AG04449 (cell line): ENCODE measurements around the gene RNU7-1.

ENCODE experiments used
- CTCF ChIA-PET: fragments of 350-600 bp; formaldehyde crosslinking; extraction: SDS; loops from one replicate; lab custom pipeline; 2021; ENCODE audit warnings: antibody characterized with exemption; lab: Yijun Ruan, JAX
- POLR2A ChIA-PET: fragments of 400-600, 350-600 bp; formaldehyde crosslinking; extraction: SDS; loops from one replicate; lab custom pipeline; 2020; ENCODE audit warnings: antibody characterized with exemption, inconsistent platforms; lab: Yijun Ruan, JAX
- DNase-seq: peaks from one replicate; pipeline ENCODE4 v3.0.0-alpha.2; 2010; ENCODE audit warnings: low read depth, low spot score
- H3K4me3 ChIP-seq: 2 replicates; pipeline ENCODE4 v1.5.1; 2011; ENCODE audit warnings: low read depth, mild to moderate bottlenecking, control low read depth, low read length
- TF ChIP-seq, protein P1 (sequence below): IDR thresholded peaks from one replicate; pipeline ENCODE4 v1.5.1; 2011; ENCODE audit warnings: mild to moderate bottlenecking, moderate library complexity, low read length, control low read depth, inconsistent platforms; ENCODE audit not compliant: insufficient read depth; ENCODE audit errors: missing control alignments

RNU7-1 gene

DNA sequence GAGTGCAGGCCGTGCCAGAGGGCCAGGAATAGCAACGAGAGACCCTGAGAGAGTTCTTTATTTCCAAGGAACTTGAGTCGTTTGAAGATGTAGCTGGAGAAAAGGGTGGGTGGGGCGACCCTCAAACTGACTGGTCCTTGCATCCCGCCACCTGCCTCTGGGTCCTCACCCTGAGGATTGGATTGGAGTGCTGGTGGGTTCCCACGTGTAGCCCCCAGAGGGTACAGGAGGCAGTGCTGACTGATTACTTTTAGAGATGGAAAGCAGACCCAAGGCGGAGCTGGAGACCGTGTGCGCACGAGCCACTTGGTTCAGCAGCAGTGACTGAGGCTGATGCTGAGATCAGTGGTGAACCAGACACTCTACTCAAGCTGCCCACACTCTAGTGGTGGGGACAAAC is 34.0 kb downstream of the RNU7-1 start:
- ChIA-PET CTCF (interaction anchor here (1.0 kb wide), 1 partner anchor 12 kb away, joined by 6 read pairs; no protein-coding TSS in a partner anchor), POLR2A (interaction anchor here (0.6 kb wide), 1 partner anchor 31 kb away, joined by 3 read pairs; no protein-coding TSS in a partner anchor)
- DNase-seq: no peak
- TF ChIP-seq, protein P1, sequence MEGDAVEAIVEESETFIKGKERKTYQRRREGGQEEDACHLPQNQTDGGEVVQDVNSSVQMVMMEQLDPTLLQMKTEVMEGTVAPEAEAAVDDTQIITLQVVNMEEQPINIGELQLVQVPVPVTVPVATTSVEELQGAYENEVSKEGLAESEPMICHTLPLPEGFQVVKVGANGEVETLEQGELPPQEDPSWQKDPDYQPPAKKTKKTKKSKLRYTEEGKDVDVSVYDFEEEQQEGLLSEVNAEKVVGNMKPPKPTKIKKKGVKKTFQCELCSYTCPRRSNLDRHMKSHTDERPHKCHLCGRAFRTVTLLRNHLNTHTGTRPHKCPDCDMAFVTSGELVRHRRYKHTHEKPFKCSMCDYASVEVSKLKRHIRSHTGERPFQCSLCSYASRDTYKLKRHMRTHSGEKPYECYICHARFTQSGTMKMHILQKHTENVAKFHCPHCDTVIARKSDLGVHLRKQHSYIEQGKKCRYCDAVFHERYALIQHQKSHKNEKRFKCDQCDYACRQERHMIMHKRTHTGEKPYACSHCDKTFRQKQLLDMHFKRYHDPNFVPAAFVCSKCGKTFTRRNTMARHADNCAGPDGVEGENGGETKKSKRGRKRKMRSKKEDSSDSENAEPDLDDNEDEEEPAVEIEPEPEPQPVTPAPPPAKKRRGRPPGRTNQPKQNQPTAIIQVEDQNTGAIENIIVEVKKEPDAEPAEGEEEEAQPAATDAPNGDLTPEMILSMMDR: no peak
- no peak overlapping the region for H3K4me3 ChIP-seq

DNA sequence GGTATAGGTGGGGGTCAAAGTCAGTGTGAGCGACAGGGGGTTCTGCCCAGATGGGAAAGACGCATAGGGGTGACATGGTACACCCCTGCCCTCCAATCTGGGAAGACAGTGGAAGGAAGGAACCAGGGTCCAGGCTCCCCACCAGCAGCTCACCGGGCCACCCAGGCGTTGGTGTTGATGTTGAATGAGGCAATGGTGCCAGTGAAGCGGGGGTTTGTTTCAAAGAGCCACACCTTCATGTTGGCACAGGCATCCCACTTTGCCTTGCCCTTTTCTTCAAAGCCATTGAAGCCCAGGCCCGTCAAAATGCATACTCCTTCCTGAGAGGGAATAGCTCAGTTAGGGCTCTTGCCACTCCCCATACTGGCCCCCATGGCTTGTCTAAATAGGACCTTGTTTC is 34.6 kb downstream of the RNU7-1 start:
- no peak for DNase-seq
- POLR2A ChIA-PET: no interaction called here
- TF ChIP-seq, protein P1: no peak
- CTCF ChIA-PET: interaction anchor here (1.0 kb wide), 1 partner anchor 13 kb away, joined by 6 read pairs; no protein-coding TSS in a partner anchor
- no peak overlapping the region for H3K4me3 ChIP-seq

DNA sequence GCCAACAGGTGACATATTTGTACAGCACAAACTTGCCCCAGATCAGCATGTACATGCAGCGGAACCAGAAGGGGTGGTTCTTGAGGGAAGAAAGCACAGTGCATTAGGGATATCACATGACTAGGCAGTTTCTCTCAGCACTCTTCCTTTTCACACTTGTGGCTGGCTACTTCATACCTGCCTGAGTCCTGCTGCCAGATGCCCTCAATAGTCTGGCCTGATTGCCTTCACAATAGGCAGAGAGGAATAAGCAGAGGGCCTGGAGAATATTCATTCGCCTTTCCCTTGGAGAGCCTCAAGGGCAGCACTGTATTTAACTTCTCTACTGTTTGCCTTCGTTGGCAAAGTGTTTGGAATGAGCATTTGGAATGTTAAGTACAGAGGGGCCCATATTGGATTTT is 35.0 kb downstream of the RNU7-1 start:
- ChIA-PET POLR2A (no interaction called here), CTCF (interaction anchor here (1.0 kb wide), 2 partner anchors 40 to 133 kb away, joined by 3 read pairs; partner anchors contain the start of gene LPCAT3)
- TF ChIP-seq, protein P1: no peak
- no peak for DNase-seq
- H3K4me3 ChIP-seq: no peak overlapping the region

DNA sequence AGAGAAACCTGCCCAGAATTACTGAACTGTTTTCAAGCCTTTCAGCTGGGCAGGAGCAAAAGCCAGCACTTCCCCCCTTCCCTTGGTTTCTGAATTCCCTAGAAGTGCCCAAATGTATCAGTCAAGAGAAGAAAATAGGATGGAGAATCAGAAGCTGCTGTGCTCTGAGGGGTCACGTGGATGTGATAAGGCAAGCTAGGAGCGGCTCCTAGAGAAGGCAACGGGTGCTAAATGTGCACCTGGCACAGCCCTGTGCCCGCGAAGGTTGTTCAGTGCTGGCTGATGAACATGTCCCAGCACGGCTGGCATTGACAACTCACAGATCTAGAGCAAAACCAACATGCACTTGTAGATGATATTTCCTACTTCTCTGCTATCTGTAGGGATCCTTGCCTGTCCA is 35.4 kb downstream of the RNU7-1 start:
- H3K4me3 ChIP-seq: no peak overlapping the region
- TF ChIP-seq, protein P1: no peak
- DNase-seq: no peak
- ChIA-PET CTCF (interaction anchor here (1.0 to 1.8 kb wide), 3 partner anchors 15 to 132 kb away, joined by 3 to 6 read pairs (median 3); partner anchors contain the start of gene LPCAT3), POLR2A (no interaction called here)

DNA sequence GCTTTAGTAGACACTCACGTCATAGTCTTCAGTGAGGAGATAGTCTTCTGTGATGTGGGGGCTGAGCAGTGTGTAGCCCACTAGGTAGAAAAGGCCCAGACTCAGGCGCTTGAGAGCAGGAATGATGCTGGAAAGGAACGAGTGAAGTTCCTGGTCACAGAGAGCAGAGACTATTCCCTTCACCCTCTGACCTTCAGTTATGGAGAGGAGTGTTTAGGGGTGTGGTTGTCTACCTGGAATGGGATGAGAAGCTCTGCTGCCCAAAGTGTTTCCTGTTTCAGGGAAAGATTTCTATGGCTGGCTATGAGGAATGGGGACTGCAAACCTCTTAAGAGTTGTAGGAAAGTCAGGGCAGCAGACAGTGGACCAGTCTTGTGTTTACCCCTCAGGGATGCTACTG is 35.8 kb downstream of the RNU7-1 start:
- POLR2A ChIA-PET: no interaction called here
- CTCF ChIA-PET: interaction anchor here (1.0 to 1.8 kb wide), 3 partner anchors 15 to 132 kb away, joined by 3 to 6 read pairs (median 3); partner anchors contain the start of gene LPCAT3
- DNase-seq: no peak
- no peak overlapping the region for H3K4me3 ChIP-seq
- TF ChIP-seq, protein P1: no peak

DNA sequence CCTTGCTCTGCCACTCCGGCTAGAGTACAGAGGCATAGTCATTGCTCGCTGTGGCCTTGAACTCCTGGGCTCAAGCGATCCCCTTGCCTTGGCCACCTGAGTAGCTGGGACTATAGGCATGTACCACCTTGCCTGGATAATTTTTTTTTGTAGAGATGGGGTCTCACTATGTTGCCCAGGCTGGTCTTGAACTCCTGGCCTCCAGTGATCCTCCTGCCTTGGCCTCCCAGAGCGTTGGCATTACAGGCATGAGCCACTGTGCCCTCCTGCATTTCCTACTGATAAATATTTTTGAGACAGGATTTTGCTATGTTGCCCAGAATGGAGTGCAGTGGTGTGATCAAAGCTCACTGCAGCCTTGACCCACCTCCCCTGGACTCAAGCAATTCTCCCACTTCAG is 36.5 kb downstream of the RNU7-1 start:
- TF ChIP-seq, protein P1: no peak
- DNase-seq: no peak
- H3K4me3 ChIP-seq: no peak overlapping the region
- ChIA-PET CTCF (interaction anchor here (1.8 kb wide), 1 partner anchor 16 kb away, joined by 6 read pairs; no protein-coding TSS in a partner anchor), POLR2A (no interaction called here)
